ENCODE data around the gene ERP29.

- TF ChIP-seq EZH2phosphoT487 (IDR thresholded peaks at IDR 0.05; ENCODE audit: insufficient read depth, low read depth) (no peak), EZH2 (IDR thresholded peaks at IDR 0.05; ENCODE audit: insufficient read depth, poor library complexity, severe bottlenecking) (no peak)
Measured at GRCh38 chr12:112032292-112032691, 19.1 kb downstream of the ERP29 start.
